Endothelial cell of umbilical vein (primary cell): ENCODE data around the gene CSMD2.

Experiments used
- EZH2 ChIP-seq: IDR thresholded peaks from 2 replicates; pipeline ENCODE4 v1.6.1; 2012; ENCODE audit warnings: borderline replicate concordance, low read depth, mild to moderate bottlenecking, moderate library complexity, low read length, inconsistent platforms; ENCODE audit not compliant: severe bottlenecking
- JUN ChIP-seq: IDR thresholded peaks from 2 replicates; pipeline ENCODE4 v1.6.1; 2011; ENCODE audit warnings: borderline replicate concordance, low read depth; ENCODE audit not compliant: insufficient read length, insufficient read depth
- MYC ChIP-seq: IDR thresholded peaks from one replicate; pipeline ENCODE4 v1.6.1; 2011; ENCODE audit warnings: mild to moderate bottlenecking, low read depth, low read length
- POLR2A ChIP-seq: IDR thresholded peaks from 2 replicates; pipeline ENCODE4 v1.6.1; 2012; ENCODE audit warnings: low read depth, mild to moderate bottlenecking, control low read depth, low read length
- POLR2AphosphoS5 ChIP-seq: IDR thresholded peaks from 2 replicates; pipeline ENCODE4 v1.6.1; 2012; ENCODE audit warnings: low read depth, mild to moderate bottlenecking, control low read depth, low read length, moderate library complexity; ENCODE audit not compliant: insufficient read depth
- TF ChIP-seq, protein P1 (sequence below), 2 donors: IDR thresholded peaks; 1 replicate in 1 of 2; 2 replicates in 1 of 2; pipeline ENCODE4 v1.5.1; 2011; ENCODE audit warnings: low read length in 2 of 2, mild to moderate bottlenecking in 2 of 2, moderate library complexity in 2 of 2, control low read depth in 1 of 2, inconsistent platforms in 1 of 2, low read depth in 1 of 2; ENCODE audit not compliant: insufficient read depth in 1 of 2; ENCODE audit errors: extremely low read depth in 1 of 2
- TF ChIP-seq, protein P2 (sequence below): IDR thresholded peaks from 2 replicates; pipeline ENCODE4 v1.6.1; 2011; ENCODE audit not compliant: insufficient read depth, insufficient read length

- no peak for TF ChIP-seq POLR2AphosphoS5
- TF ChIP-seq POLR2A = no peak
- TF ChIP-seq, protein P1, sequence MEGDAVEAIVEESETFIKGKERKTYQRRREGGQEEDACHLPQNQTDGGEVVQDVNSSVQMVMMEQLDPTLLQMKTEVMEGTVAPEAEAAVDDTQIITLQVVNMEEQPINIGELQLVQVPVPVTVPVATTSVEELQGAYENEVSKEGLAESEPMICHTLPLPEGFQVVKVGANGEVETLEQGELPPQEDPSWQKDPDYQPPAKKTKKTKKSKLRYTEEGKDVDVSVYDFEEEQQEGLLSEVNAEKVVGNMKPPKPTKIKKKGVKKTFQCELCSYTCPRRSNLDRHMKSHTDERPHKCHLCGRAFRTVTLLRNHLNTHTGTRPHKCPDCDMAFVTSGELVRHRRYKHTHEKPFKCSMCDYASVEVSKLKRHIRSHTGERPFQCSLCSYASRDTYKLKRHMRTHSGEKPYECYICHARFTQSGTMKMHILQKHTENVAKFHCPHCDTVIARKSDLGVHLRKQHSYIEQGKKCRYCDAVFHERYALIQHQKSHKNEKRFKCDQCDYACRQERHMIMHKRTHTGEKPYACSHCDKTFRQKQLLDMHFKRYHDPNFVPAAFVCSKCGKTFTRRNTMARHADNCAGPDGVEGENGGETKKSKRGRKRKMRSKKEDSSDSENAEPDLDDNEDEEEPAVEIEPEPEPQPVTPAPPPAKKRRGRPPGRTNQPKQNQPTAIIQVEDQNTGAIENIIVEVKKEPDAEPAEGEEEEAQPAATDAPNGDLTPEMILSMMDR (IDR thresholded peaks at IDR 0.05; ENCODE audit: extremely low read depth in 1 of 2, insufficient read depth in 1 of 2, low read depth in 1 of 2, low read length in 2 of 2) = no peak
- TF ChIP-seq EZH2 = no peak
- TF ChIP-seq, protein P2, sequence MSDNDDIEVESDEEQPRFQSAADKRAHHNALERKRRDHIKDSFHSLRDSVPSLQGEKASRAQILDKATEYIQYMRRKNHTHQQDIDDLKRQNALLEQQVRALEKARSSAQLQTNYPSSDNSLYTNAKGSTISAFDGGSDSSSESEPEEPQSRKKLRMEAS = no peak
- no peak for TF ChIP-seq MYC
- no peak for TF ChIP-seq JUN
These were observed 340.7 kb downstream of the CSMD2 start for GRCh38 chr1:33824321-33824720.
